ENCODE results near the gene ICAM2.

DNA sequence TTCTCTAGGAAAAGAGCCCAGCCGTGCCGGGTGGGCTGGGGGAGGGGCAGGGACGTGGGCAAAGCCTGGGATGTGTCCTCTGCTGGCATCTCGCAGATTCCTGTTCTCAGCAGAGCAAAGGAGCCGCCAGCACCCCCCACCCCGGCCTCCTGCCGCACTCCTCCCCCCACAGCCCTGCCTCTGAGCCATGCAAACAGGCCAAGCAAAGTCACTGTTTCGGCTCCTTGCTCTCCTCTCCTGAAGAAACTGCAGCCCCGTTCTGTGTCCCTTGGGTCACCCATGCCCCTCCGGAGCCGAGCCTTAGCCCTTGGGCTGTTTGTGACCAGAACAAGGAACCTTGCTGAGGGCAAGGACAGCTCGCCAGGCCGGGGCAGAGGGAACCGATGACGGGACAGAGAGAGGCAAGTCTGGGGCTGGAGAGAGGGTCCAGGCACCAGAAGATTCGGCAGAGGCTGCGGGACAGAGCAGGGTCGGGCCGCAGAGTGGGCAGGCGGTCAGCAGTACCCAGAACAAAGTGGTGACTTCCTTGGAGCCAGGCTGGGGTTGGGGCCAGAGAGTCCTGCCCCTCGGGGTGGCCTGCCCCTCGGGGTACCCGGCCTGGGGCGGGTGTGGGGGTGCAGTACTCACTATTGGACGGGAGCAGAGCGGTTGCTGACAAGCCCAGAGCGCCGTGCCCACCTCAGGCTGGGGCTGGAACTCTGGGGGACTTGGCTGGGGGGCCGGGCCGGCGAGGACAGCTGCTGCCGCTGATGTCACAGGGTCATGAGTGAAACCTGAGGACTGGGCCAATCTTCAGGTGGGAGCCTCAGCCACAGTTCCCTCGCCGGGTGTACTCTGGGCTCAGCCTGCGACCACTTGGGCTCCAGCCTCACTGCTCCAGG lies 31.5 kb downstream of the ICAM2 start:
- TF ChIP-seq, protein P1, sequence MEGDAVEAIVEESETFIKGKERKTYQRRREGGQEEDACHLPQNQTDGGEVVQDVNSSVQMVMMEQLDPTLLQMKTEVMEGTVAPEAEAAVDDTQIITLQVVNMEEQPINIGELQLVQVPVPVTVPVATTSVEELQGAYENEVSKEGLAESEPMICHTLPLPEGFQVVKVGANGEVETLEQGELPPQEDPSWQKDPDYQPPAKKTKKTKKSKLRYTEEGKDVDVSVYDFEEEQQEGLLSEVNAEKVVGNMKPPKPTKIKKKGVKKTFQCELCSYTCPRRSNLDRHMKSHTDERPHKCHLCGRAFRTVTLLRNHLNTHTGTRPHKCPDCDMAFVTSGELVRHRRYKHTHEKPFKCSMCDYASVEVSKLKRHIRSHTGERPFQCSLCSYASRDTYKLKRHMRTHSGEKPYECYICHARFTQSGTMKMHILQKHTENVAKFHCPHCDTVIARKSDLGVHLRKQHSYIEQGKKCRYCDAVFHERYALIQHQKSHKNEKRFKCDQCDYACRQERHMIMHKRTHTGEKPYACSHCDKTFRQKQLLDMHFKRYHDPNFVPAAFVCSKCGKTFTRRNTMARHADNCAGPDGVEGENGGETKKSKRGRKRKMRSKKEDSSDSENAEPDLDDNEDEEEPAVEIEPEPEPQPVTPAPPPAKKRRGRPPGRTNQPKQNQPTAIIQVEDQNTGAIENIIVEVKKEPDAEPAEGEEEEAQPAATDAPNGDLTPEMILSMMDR (IDR thresholded peaks at IDR 0.05): no peak
- no peak for TF ChIP-seq POLR2A (IDR thresholded peaks at IDR 0.05)

Measured in Peyer's patch (tissue), 4 donors.